Hepatocyte (in vitro differentiated cells): Measurements from ENCODE around the gene INMT. TPM values are rescaled to one million over a fixed set of nuclear protein-coding genes. Genes with fewer than 3 reads are reported as not detected.
A peak's percentile ranks its signal among the peaks of the same experiment; 100 is the strongest.

Experiments
- DNase-seq: peaks from one replicate; pipeline ENCODE4 v3.0.0-alpha.2; 2016; ENCODE audit warnings: low spot score
- H2AFZ ChIP-seq: fragments of 200-600 bp; sonication (generic); 2 replicates; pipeline ENCODE4 v1.6.0; 2016; ENCODE audit warnings: antibody characterized with exemption, mild to moderate bottlenecking
- H3K27ac ChIP-seq: fragments of 200-600 bp; sonication (generic); 2 replicates; pipeline ENCODE4 v1.5.1; 2016; ENCODE audit warnings: mild to moderate bottlenecking
- H3K27me3 ChIP-seq: fragments of 200-600 bp; sonication (generic); 2 replicates; pipeline ENCODE4 v1.6.1; 2016
- H3K36me3 ChIP-seq: fragments of 200-600 bp; sonication (generic); replicated peaks from 2 replicates; pipeline ENCODE4 v1.5.1; 2016; ENCODE audit warnings: low read depth; ENCODE audit not compliant: insufficient read depth
- H3K4me1 ChIP-seq: fragments of 200-600 bp; sonication (generic); 2 replicates; pipeline ENCODE4 v1.5.1; 2016; ENCODE audit warnings: mild to moderate bottlenecking, moderate library complexity; ENCODE audit not compliant: insufficient read depth
- H3K4me2 ChIP-seq: fragments of 200-600 bp; sonication (generic); 2 replicates; pipeline ENCODE4 v1.6.0; 2016
- H3K4me3 ChIP-seq: fragments of 200-600 bp; sonication (generic); 2 replicates; pipeline ENCODE4 v1.5.1; 2016; ENCODE audit warnings: mild to moderate bottlenecking
- H3K79me2 ChIP-seq: fragments of 200-600 bp; sonication (generic); 2 replicates; pipeline ENCODE4 v1.6.0; 2017; ENCODE audit warnings: mild to moderate bottlenecking
- H3K9me2 ChIP-seq: fragments of 200-600 bp; sonication (generic); replicated peaks from 2 replicates; pipeline ENCODE4 v1.6.0; 2017; ENCODE audit warnings: mild to moderate bottlenecking; ENCODE audit not compliant: insufficient read depth
- H3K9me3 ChIP-seq: fragments of 200-600 bp; sonication (generic); 2 replicates; pipeline ENCODE4 v1.5.1; 2016; ENCODE audit warnings: low read depth, mild to moderate bottlenecking
- H4K20me1 ChIP-seq: fragments of 200-600 bp; sonication (generic); 2 replicates; pipeline ENCODE4 v1.6.0; 2016; ENCODE audit warnings: mild to moderate bottlenecking; ENCODE audit not compliant: insufficient read depth, poor library complexity, severe bottlenecking
- EZH2 ChIP-seq: fragments of 200-600 bp; sonication (generic); IDR thresholded peaks from 2 replicates; pipeline ENCODE4 v1.6.1; 2016; ENCODE audit warnings: antibody characterized with exemption, mild to moderate bottlenecking, borderline replicate concordance
- EZH2phosphoT487 ChIP-seq: fragments of 200-600 bp; sonication (generic); IDR thresholded peaks from one replicate; pipeline ENCODE4 v1.6.1; 2018; ENCODE audit warnings: antibody characterized with exemption, mild to moderate bottlenecking, low read depth, moderate library complexity; ENCODE audit not compliant: unreplicated experiment, severe bottlenecking
- WGBS: methylation state at CpG from one replicate; pipeline ENCODE4 v1.1.6; 2016; ENCODE audit warnings: low lambda C conversion rate; ENCODE audit errors: missing lambda C conversion rate; 5-methylcytosine and 5-hydroxymethylcytosine counted together
- polyA plus RNA-seq: library from polyadenylated mRNA; unstranded; fragments of >200 nt; fragmentation: Nextera tagmentation; extraction: Ambion mirVana; gene quantifications from 2 replicates; pipeline ENCODE4 v1.2.1, GENCODE V29; 2016
- total RNA-seq: library from RNA; depleted of rRNA; stranded (reverse); fragments of >200 nt; gene quantifications from 2 replicates; pipeline ENCODE4 v1.2.3, GENCODE V29; 2014
- TF ChIP-seq, protein P1 (sequence below): fragments of 200-600 bp; sonication (generic); IDR thresholded peaks from 2 replicates; pipeline ENCODE4 v1.5.1; 2016; ENCODE audit warnings: antibody characterized with exemption, mild to moderate bottlenecking; ENCODE audit not compliant: poor library complexity

INMT gene
- total RNA-seq, result 18.1 and 18.4 TPM in 2 replicates
- 17.4 and 22.0 TPM in 2 replicates for polyA plus RNA-seq

GRCh38 chr7:30751696-30752273 is at the start of gene INMT:
TSS of gene INMT (plus strand) at chr7:30752135. CDS start at chr7:30752151, 16 bp downstream.
- Histone ChIP-seq H3K27ac (peak within 1 kb of the TSS; percentile 81), H3K9me3 (no peaks in the 10 kb centered on the region), H4K20me1 (no peaks in the 10 kb centered on the region), H3K4me1 (peaks cover 11% of the 10 kb centered on the region), H3K79me2 (no peaks in the 10 kb centered on the region), H3K36me3 (no peaks in the 10 kb centered on the region), H3K4me3 (no peak within 1 kb of the TSS), H3K4me2 (peak within 1 kb of the TSS; percentile 18), H3K27me3 (no peaks in the 10 kb centered on the region), H3K9me2 (no peaks in the 10 kb centered on the region), H2AFZ (no peak within 1 kb of the TSS)
- no peak for DNase-seq
- TF ChIP-seq EZH2 (no peak), EZH2phosphoT487 (no peak)
- TF ChIP-seq, protein P1, sequence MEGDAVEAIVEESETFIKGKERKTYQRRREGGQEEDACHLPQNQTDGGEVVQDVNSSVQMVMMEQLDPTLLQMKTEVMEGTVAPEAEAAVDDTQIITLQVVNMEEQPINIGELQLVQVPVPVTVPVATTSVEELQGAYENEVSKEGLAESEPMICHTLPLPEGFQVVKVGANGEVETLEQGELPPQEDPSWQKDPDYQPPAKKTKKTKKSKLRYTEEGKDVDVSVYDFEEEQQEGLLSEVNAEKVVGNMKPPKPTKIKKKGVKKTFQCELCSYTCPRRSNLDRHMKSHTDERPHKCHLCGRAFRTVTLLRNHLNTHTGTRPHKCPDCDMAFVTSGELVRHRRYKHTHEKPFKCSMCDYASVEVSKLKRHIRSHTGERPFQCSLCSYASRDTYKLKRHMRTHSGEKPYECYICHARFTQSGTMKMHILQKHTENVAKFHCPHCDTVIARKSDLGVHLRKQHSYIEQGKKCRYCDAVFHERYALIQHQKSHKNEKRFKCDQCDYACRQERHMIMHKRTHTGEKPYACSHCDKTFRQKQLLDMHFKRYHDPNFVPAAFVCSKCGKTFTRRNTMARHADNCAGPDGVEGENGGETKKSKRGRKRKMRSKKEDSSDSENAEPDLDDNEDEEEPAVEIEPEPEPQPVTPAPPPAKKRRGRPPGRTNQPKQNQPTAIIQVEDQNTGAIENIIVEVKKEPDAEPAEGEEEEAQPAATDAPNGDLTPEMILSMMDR, result no peak
- WGBS, result 89% methylated on average over 6 of the region's 6 CpGs

DNA sequence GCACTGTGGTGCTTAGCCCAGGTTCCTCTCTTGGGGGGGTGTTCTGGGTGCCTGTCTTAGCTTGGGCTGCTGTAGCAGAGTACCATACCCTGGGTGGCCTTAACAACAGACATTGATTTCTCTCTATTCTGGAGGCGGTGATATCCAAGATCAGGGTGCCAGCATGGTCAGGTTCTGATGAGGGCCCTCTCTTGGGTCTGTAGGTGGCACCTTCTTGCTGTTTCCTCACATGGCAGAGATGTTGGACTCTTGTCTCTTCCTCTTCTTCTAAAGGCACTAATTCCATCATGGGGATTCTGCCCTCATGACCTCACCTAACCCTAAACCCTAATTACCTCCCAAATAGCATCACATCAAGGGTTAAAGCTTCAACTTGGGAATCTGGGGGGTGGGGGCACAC is 49.7 kb upstream of the INMT start:
- H3K4me3 ChIP-seq, result no peak overlapping the region
- no peak for TF ChIP-seq EZH2phosphoT487
- TF ChIP-seq, protein P1, result no peak
- no peak for TF ChIP-seq EZH2
- H3K4me2 ChIP-seq, result no peak overlapping the region
- H3K36me3 ChIP-seq, result no peaks in the 10 kb centered on the region
- H3K27ac ChIP-seq, result no peak overlapping the region
- no peaks in the 10 kb centered on the region for H3K9me3 ChIP-seq
- 67% methylated on average over 1 of the region's 1 CpG for WGBS
- no peaks in the 10 kb centered on the region for H3K9me2 ChIP-seq
- DNase-seq, result no peak
- no peaks in the 10 kb centered on the region for H4K20me1 ChIP-seq
- H2AFZ ChIP-seq, result no peak overlapping the region
- no peaks in the 10 kb centered on the region for H3K27me3 ChIP-seq
- no peaks in the 10 kb centered on the region for H3K4me1 ChIP-seq
- H3K79me2 ChIP-seq, result no peaks in the 10 kb centered on the region

DNA sequence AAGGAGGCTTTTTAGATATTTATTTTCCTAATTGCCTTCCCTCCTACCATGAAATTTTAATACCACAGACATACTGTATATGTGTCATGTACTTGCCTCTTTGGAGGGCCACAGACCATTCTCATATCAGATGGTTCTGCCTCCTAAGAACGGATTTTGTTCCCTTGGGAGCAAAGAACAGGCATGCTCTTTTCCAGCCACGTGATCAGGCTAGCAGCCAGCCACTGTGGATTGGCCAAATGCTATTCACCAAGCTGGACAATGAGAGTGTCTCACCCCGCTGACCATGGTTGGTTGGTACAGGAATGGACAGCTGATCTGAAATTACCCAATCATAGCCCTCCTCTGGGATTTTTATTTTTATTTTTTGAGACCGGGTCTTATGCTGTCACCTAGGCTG is 48.2 kb upstream of the INMT start:
- Histone ChIP-seq H3K27ac (no peak overlapping the region), H4K20me1 (no peaks in the 10 kb centered on the region), H3K4me1 (no peaks in the 10 kb centered on the region), H3K36me3 (no peaks in the 10 kb centered on the region), H3K4me2 (no peak overlapping the region), H3K79me2 (no peaks in the 10 kb centered on the region), H3K9me2 (no peaks in the 10 kb centered on the region), H2AFZ (no peak overlapping the region), H3K9me3 (no peaks in the 10 kb centered on the region), H3K27me3 (no peaks in the 10 kb centered on the region), H3K4me3 (no peak overlapping the region)
- WGBS, result 93% methylated on average over 4 of the region's 4 CpGs
- TF ChIP-seq, protein P1, result no peak
- no peak for TF ChIP-seq EZH2
- no peak for TF ChIP-seq EZH2phosphoT487
- no peak for DNase-seq

DNA sequence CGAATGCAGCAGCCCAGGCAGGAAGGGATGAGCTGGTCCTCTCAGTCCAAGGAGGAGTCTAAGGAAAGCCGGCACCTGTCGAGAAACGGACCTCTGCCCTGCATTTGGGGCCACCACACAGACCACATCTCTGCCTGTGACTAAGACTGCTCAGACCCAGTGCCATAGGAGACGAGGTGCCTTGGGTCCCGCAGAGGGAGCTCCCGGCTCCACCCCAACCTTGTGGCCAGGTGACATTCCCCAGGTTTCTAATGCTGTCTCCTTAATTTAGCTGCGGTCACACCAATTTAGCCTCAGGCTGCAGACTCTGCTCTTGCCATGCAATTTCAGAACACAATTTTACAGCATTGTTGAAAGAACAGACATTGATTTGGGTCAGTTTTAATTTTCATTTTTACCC is 46.9 kb upstream of the INMT start:
- Histone ChIP-seq H2AFZ (no peak overlapping the region), H3K27me3 (no peaks in the 10 kb centered on the region), H3K9me3 (no peaks in the 10 kb centered on the region), H3K36me3 (no peaks in the 10 kb centered on the region), H3K79me2 (no peaks in the 10 kb centered on the region), H3K4me2 (no peak overlapping the region), H4K20me1 (no peaks in the 10 kb centered on the region), H3K27ac (no peak overlapping the region), H3K4me1 (no peaks in the 10 kb centered on the region), H3K4me3 (no peak overlapping the region), H3K9me2 (no peaks in the 10 kb centered on the region)
- no peak for DNase-seq
- TF ChIP-seq EZH2phosphoT487 (no peak), EZH2 (no peak)
- TF ChIP-seq, protein P1, result no peak
- 82% methylated on average over 7 of the region's 8 CpGs for whole genome bisulfite sequencing
